Measurements from ENCODE around the gene RASGRF2. TPM values are rescaled to one million over a fixed set of nuclear protein-coding genes. Genes with fewer than 3 reads are reported as not detected.

RASGRF2 gene
- total RNA-seq, 1 donor from 2014 or later, result 4.8 TPM

DNA sequence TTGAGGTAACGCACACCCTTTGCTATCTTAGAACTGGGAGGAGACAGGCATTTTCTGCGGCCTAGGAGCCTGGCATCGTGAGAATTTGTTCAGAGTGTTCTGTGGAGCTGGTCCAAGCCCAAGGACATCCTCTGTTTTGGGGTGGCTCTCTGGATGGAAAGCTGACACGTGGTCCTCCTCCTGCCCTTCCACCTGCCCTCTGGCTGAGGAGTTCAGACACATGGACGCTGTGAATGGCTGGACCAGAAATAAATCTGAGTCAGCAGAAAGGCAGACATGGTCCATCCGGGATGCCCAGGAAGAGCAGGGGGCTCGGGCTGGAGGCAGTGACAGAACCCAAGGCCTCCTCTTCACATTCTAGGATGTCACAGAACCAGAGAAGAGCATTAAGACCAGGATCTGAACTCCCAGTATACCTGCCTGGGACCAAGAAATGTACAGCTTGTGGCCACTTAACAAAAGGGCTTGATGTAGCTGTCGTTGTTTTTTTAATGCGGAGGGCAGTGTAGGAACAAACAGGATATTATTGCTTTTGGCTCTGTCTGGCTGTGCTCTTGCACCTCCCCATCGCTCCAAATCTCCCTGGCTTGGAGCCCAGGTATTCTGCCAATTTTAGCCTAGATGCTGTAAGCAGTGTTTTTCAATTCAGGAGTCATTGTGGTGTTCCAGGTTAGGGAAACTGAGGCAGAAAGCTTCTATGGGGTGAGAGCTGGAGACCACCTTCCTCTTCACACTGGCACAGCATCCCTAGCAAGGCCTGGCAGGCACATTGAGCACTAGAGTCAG is 275.3 kb downstream of the RASGRF2 start:
- Histone ChIP-seq H3K9me3 (replicated peaks) (no peaks in the 10 kb centered on the region), H3K27me3 (ENCODE audit: low read depth) (no peaks in the 10 kb centered on the region), H3K4me3 (peak overlapping the region; percentile 70), H3K36me3 (peaks cover 4% of the 10 kb centered on the region), H3K4me1 (peaks cover 72% of the 10 kb centered on the region), H3K27ac (replicated peaks) (peak overlapping the region; percentile 97)
- DNase-seq, result peak; percentile 55
- intact Hi-C loops (cut with micrococcal nuclease), result no loop called here
- TF ChIP-seq, protein P1, sequence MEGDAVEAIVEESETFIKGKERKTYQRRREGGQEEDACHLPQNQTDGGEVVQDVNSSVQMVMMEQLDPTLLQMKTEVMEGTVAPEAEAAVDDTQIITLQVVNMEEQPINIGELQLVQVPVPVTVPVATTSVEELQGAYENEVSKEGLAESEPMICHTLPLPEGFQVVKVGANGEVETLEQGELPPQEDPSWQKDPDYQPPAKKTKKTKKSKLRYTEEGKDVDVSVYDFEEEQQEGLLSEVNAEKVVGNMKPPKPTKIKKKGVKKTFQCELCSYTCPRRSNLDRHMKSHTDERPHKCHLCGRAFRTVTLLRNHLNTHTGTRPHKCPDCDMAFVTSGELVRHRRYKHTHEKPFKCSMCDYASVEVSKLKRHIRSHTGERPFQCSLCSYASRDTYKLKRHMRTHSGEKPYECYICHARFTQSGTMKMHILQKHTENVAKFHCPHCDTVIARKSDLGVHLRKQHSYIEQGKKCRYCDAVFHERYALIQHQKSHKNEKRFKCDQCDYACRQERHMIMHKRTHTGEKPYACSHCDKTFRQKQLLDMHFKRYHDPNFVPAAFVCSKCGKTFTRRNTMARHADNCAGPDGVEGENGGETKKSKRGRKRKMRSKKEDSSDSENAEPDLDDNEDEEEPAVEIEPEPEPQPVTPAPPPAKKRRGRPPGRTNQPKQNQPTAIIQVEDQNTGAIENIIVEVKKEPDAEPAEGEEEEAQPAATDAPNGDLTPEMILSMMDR (IDR thresholded peaks at IDR 0.05; ENCODE audit: borderline replicate concordance), result no peak

DNA sequence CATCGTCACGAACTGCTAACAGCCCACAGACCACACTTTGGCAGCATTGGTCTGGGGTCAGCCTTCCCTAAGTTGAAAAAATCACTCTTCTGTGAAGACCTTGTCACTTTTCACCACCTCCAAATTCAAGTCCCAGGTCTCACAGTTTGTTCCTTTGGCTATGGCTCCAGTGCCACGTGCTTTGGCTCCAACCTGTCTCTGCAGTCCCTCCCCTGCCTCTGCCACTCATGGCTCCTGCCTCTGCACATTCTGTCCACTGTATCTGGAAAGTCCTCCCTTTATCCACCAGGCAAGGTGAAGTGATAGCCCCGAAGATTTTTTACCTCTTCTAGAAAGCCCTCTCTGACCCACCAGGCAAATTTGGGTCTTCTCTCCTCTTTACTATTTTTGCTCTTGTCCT is 278.3 kb downstream of the RASGRF2 start:
- TF ChIP-seq, protein P1 (IDR thresholded peaks at IDR 0.05; ENCODE audit: borderline replicate concordance), result no peak
- intact Hi-C loops (cut with micrococcal nuclease), result no loop called here
- Histone ChIP-seq H3K4me3 (peak overlapping the region; percentile 70), H3K27me3 (ENCODE audit: low read depth) (no peaks in the 10 kb centered on the region), H3K9me3 (replicated peaks) (no peaks in the 10 kb centered on the region), H3K36me3 (peaks cover 6% of the 10 kb centered on the region), H3K4me1 (peaks cover 81% of the 10 kb centered on the region), H3K27ac (replicated peaks) (peak overlapping the region; percentile 97)
- DNase-seq, result peak; percentile 57

DNA sequence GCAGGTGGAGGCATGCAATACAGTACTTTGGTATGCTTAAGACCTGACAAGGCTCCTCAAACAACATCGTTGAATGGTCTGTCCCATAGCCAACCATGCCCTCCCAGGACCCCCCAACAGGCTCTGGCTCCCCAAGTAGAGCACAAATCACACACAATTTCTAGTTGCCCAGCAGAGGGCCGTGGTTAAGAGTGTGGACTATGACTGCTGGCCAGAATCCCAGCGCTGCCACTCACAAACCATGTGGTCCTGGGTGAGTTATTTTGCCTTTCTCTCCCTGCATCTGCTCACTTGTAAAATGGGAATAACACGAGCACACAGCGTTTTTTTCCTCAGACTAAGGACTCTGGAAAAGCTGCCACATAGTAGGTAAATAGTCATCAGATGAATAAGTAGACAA is 279.4 kb downstream of the RASGRF2 start:
- no peaks in the 10 kb centered on the region for H3K9me3 ChIP-seq (replicated peaks)
- TF ChIP-seq, protein P1 (IDR thresholded peaks at IDR 0.05; ENCODE audit: borderline replicate concordance), result peak; percentile 27
- intact Hi-C loops (cut with micrococcal nuclease), result no loop called here
- H3K4me1 ChIP-seq, result peaks cover 82% of the 10 kb centered on the region
- H3K36me3 ChIP-seq, result peaks cover 10% of the 10 kb centered on the region
- H3K27ac ChIP-seq (replicated peaks), result peak overlapping the region; percentile 97
- H3K4me3 ChIP-seq, result peak overlapping the region; percentile 70
- H3K27me3 ChIP-seq (ENCODE audit: low read depth), result no peaks in the 10 kb centered on the region
- DNase-seq, result no peak

DNA sequence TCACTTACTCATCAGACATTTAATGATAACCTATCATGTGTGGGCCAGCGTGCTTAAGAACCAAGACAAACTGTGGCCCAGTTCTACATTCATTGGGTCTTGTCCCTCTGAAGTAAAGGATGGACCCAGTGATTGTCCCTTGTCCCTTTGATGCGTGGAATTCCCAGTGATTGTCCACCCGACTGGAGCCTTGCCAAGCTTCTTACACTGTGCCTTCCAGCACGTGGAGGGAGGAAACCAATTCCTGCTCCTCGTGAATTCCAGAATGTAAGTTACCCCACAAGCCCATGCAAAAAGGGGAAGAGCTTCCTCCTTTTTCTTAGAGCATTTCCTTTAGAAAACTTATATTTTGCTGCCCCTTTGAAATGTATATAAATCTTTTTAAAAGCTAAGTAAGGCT is 280.8 kb downstream of the RASGRF2 start:
- intact Hi-C loops (cut with micrococcal nuclease), result no loop called here
- H3K4me1 ChIP-seq, result peaks cover 82% of the 10 kb centered on the region
- DNase-seq, result no peak
- peak overlapping the region; percentile 70 for H3K4me3 ChIP-seq
- H3K27me3 ChIP-seq (ENCODE audit: low read depth), result no peaks in the 10 kb centered on the region
- H3K36me3 ChIP-seq, result peaks cover 24% of the 10 kb centered on the region
- TF ChIP-seq, protein P1 (IDR thresholded peaks at IDR 0.05; ENCODE audit: borderline replicate concordance), result no peak
- peak overlapping the region; percentile 97 for H3K27ac ChIP-seq (replicated peaks)
- H3K9me3 ChIP-seq (replicated peaks), result no peaks in the 10 kb centered on the region

DNA sequence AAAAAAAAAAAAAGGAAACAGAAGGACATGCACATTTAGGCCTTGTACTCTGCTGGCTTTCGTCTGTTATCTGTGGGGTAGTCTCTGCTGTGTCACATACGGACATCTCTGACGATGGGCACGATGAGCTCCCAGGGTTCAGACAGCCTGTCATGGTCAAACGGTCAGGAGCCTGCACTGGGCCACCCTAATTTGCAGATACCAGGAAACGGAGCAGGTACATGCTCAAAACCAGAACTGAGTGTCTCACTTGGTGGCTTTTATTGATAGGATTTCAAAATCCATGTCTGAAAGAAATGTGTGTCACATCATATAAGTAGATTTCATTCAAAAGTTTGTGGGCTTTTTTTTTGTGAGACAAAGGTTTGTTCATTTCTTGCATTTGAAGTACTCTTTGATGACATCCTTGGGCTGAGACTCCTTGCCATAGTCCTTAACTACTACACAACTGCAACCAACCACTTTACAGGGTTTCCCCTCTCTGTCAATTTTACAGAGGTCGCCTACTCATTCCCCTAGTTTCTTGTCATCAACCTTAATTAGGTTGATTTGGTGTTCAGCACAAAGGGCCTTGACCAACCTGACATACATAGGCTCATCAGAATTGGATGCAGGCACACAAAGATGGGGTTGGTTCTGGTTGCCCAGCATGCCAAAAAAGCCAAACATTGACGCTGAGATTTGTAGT is 281.9 kb downstream of the RASGRF2 start:
- DNase-seq, result no peak
- no peaks in the 10 kb centered on the region for H3K9me3 ChIP-seq (replicated peaks)
- H3K4me3 ChIP-seq, result peak overlapping the region; percentile 70
- peaks cover 87% of the 10 kb centered on the region for H3K4me1 ChIP-seq
- peak overlapping the region; percentile 97 for H3K27ac ChIP-seq (replicated peaks)
- intact Hi-C loops (cut with micrococcal nuclease), result no loop called here
- H3K36me3 ChIP-seq, result peaks cover 34% of the 10 kb centered on the region
- H3K27me3 ChIP-seq (ENCODE audit: low read depth), result no peaks in the 10 kb centered on the region
- TF ChIP-seq, protein P1 (IDR thresholded peaks at IDR 0.05; ENCODE audit: borderline replicate concordance), result no peak
